Endodermal cell (in vitro differentiated cells): ENCODE results near the gene GSS. TPM values are rescaled to one million over a fixed set of nuclear protein-coding genes. Genes with fewer than 3 reads are reported as not detected.

Experiments
- DNase-seq: peaks from one replicate; pipeline ENCODE4 v3.0.0-alpha.2; 2017
- H3K27ac ChIP-seq: 2 replicates; pipeline ENCODE4 v1.5.1; 2013; ENCODE audit warnings: mild to moderate bottlenecking, low read depth, low read length, moderate library complexity
- H3K27me3 ChIP-seq: 2 replicates; pipeline ENCODE4 v1.6.1; 2013; ENCODE audit warnings: mild to moderate bottlenecking, low read length, moderate library complexity; ENCODE audit not compliant: insufficient read depth, control insufficient read depth, poor library complexity, severe bottlenecking
- H3K36me3 ChIP-seq: 2 replicates; pipeline ENCODE4 v1.7.0; 2013; ENCODE audit warnings: mild to moderate bottlenecking, low read length, moderate library complexity; ENCODE audit not compliant: control insufficient read depth, insufficient read depth
- H3K4me1 ChIP-seq: one replicate; pipeline ENCODE4 v1.7.0; 2013; ENCODE audit warnings: low read length; ENCODE audit not compliant: control insufficient read depth, insufficient read depth
- H3K4me3 ChIP-seq: 2 replicates; pipeline ENCODE4 v1.5.1; 2013; ENCODE audit warnings: mild to moderate bottlenecking, low read length, moderate library complexity
- H3K9ac ChIP-seq: 2 replicates; pipeline ENCODE4 v1.6.1; 2013; ENCODE audit warnings: mild to moderate bottlenecking, low read length, moderate library complexity; ENCODE audit not compliant: poor library complexity, severe bottlenecking; ENCODE audit errors: extremely low read depth
- H3K9me3 ChIP-seq: 2 replicates; pipeline ENCODE4 v1.6.1; 2013; ENCODE audit warnings: mild to moderate bottlenecking, low read length, moderate library complexity; ENCODE audit not compliant: control insufficient read depth
- H3K27ac Mint-ChIP-seq: 2 replicates; pipeline ENCODE4 v1.8.0; 2020; ENCODE audit warnings: mixed read lengths
- H3K27me3 Mint-ChIP-seq: 2 replicates; pipeline ENCODE4 v1.8.0; 2021; ENCODE audit warnings: mild to moderate bottlenecking, mixed read lengths; ENCODE audit not compliant: insufficient read depth
- H3K36me3 Mint-ChIP-seq: 2 replicates; pipeline ENCODE4 v1.8.0; 2020; ENCODE audit warnings: low read depth, mixed read lengths
- H3K4me1 Mint-ChIP-seq: 2 replicates; pipeline ENCODE4 v1.8.0; 2020; ENCODE audit warnings: mixed read lengths
- H3K4me3 Mint-ChIP-seq: 2 replicates; pipeline ENCODE4 v1.8.0; 2020; ENCODE audit warnings: mild to moderate bottlenecking, moderate library complexity, mixed read lengths
- H3K9me3 Mint-ChIP-seq: 2 replicates; pipeline ENCODE4 v1.8.0; 2020; ENCODE audit warnings: mild to moderate bottlenecking, mixed read lengths
- CTCF ChIP-seq: fragments of 200-600 bp; sonication (generic); conservative IDR thresholded peaks from 2 replicates; pipeline ENCODE4 v1.5.0; 2021; ENCODE audit warnings: antibody characterized with exemption, mild to moderate bottlenecking
- WGBS, 2 experiments: methylation state at CpG; one replicate each; pipeline versions ENCODE4 v1.1.5 to v1.1.7; 2013; ENCODE audit warnings: missing lambda C conversion rate in 2 of 2, mixed read lengths in 1 of 2; ENCODE audit not compliant: insufficient coverage in 1 of 2, insufficient read length in 1 of 2; 5-methylcytosine and 5-hydroxymethylcytosine counted together
- total RNA-seq, 2 donors: library from RNA; stranded (reverse); fragmentation: NEBNext Ultra II Directional in 1 of 2; extraction: Animal tissue kit (Norgen Biotek cat#: 25700) in 1 of 2; gene quantifications; 2 replicates in 1 of 2; 3 replicates in 1 of 2; pipeline ENCODE4 v1.2.1, GENCODE V29; 2021

GSS gene
- total RNA-seq, 2 donors from 2014 or later = 60.8 to 71.3 TPM

- Histone ChIP-seq H3K9me3 (peaks cover 10% of the 10 kb centered on the region), H3K27ac (no peak overlapping the region), H3K9ac (no peak overlapping the region), H3K4me3 (no peak overlapping the region), H3K27me3 (no peaks in the 10 kb centered on the region), H3K36me3 (peaks cover 27% of the 10 kb centered on the region), H3K4me1 (no peaks in the 10 kb centered on the region)
- no peak overlapping the region for H3K4me3 Mint-ChIP-seq
- no peak overlapping the region for H3K27ac Mint-ChIP-seq
- no peaks in the 10 kb centered on the region for H3K4me1 Mint-ChIP-seq
- DNase-seq = no peak
- H3K9me3 Mint-ChIP-seq = no peaks in the 10 kb centered on the region
- no peaks in the 10 kb centered on the region for H3K27me3 Mint-ChIP-seq
- 86% methylated on average over 1 of the region's 1 CpG for WGBS, 2 experiments
- TF ChIP-seq CTCF = no peak
- peaks cover 47% of the 10 kb centered on the region for H3K36me3 Mint-ChIP-seq
Observed at GRCh38 chr20:34925981-34926380, 29.6 kb downstream of the GSS start.

GRCh38 chr20:34925341-34925740 lies 30.3 kb downstream of the GSS start:
- Histone ChIP-seq H3K4me1 (no peaks in the 10 kb centered on the region), H3K4me3 (no peak overlapping the region), H3K36me3 (peaks cover 24% of the 10 kb centered on the region), H3K27me3 (no peaks in the 10 kb centered on the region), H3K9ac (no peak overlapping the region), H3K9me3 (peaks cover 10% of the 10 kb centered on the region), H3K27ac (no peak overlapping the region)
- DNase-seq = no peak
- TF ChIP-seq CTCF = no peak
- Mint-ChIP-seq H3K4me1 (no peaks in the 10 kb centered on the region), H3K27me3 (no peaks in the 10 kb centered on the region), H3K27ac (no peak overlapping the region), H3K9me3 (no peaks in the 10 kb centered on the region), H3K36me3 (peaks cover 46% of the 10 kb centered on the region), H3K4me3 (no peak overlapping the region)
- WGBS, 2 experiments = 95 to 100% methylated on average over 2 to 3 of the region's 3 CpGs

- no peak overlapping the region for H3K9ac ChIP-seq
- no peaks in the 10 kb centered on the region for H3K4me1 ChIP-seq
- H3K27me3 Mint-ChIP-seq = no peaks in the 10 kb centered on the region
- H3K27me3 ChIP-seq = no peaks in the 10 kb centered on the region
- WGBS, 2 experiments = 94% methylated on average over 1 of the region's 2 CpGs; no CpG with 5 or more reads in 1 of the 2 experiments
- DNase-seq = no peak
- no peak for TF ChIP-seq CTCF
- H3K27ac ChIP-seq = no peak overlapping the region
- peaks cover 10% of the 10 kb centered on the region for H3K9me3 ChIP-seq
- no peak overlapping the region for H3K27ac Mint-ChIP-seq
- no peak overlapping the region for H3K4me3 ChIP-seq
- no peaks in the 10 kb centered on the region for H3K9me3 Mint-ChIP-seq
- H3K4me3 Mint-ChIP-seq = no peak overlapping the region
- H3K36me3 Mint-ChIP-seq = peaks cover 34% of the 10 kb centered on the region
- no peaks in the 10 kb centered on the region for H3K4me1 Mint-ChIP-seq
- peaks cover 11% of the 10 kb centered on the region for H3K36me3 ChIP-seq
Observed at GRCh38 chr20:34923414-34923813, 32.2 kb downstream of the GSS start.
